H9 (cell line): ENCODE data around the gene CASP8AP2. TPM values are rescaled to one million over a fixed set of nuclear protein-coding genes. Genes with fewer than 3 reads are reported as not detected.

ENCODE experiments used
- DNase-seq: peaks from one replicate; pipeline ENCODE4 v3.0.0-alpha.2; 2017
- H2AFZ ChIP-seq: one replicate; pipeline ENCODE4 v1.6.1; 2013; ENCODE audit warnings: mild to moderate bottlenecking, low read length, control low read depth, moderate library complexity
- H2AK5ac ChIP-seq: 2 replicates; pipeline ENCODE4 v1.6.1; 2013; ENCODE audit warnings: low read length, control low read depth, mixed read lengths; ENCODE audit not compliant: insufficient read length
- H2BK120ac ChIP-seq: one replicate; pipeline ENCODE4 v1.6.1; 2013; ENCODE audit warnings: low read depth, mild to moderate bottlenecking, low read length, control low read depth, inconsistent platforms; ENCODE audit not compliant: poor library complexity, severe bottlenecking
- H2BK12ac ChIP-seq: 2 replicates; pipeline ENCODE4 v1.6.1; 2013; ENCODE audit warnings: low read length, control low read depth, mixed read lengths, low read depth; ENCODE audit not compliant: insufficient read length
- H2BK15ac ChIP-seq: 2 replicates; pipeline ENCODE4 v1.6.1; 2013; ENCODE audit warnings: low read depth, low read length, control low read depth
- H2BK20ac ChIP-seq: one replicate; pipeline ENCODE4 v1.6.1; 2013; ENCODE audit warnings: low read depth, mild to moderate bottlenecking, low read length, control low read depth, inconsistent platforms; ENCODE audit not compliant: poor library complexity, severe bottlenecking
- H2BK5ac ChIP-seq: 2 replicates; pipeline ENCODE4 v1.6.1; 2013; ENCODE audit warnings: low read length, control low read depth, mixed read lengths; ENCODE audit not compliant: insufficient read length
- H3K14ac ChIP-seq: 2 replicates; pipeline ENCODE4 v1.6.1; 2013; ENCODE audit warnings: low read length, control low read depth; ENCODE audit not compliant: insufficient read depth
- H3K18ac ChIP-seq: 2 replicates; pipeline ENCODE4 v1.6.1; 2013; ENCODE audit warnings: low read depth, mild to moderate bottlenecking, mixed read lengths, low read length, control low read depth; ENCODE audit not compliant: insufficient read length
- H3K23ac ChIP-seq: 2 replicates; pipeline ENCODE4 v1.6.1; 2013; ENCODE audit warnings: low read length, control low read depth, mixed read lengths, low read depth; ENCODE audit not compliant: insufficient read length
- H3K23me2 ChIP-seq: 2 replicates; pipeline ENCODE4 v1.6.1; 2013; ENCODE audit warnings: low read depth, mild to moderate bottlenecking, mixed read lengths, low read length, control low read depth; ENCODE audit not compliant: insufficient read length, poor library complexity, severe bottlenecking
- H3K27ac ChIP-seq: 2 replicates; pipeline ENCODE4 v1.5.1; 2013; ENCODE audit warnings: low read length, control low read depth, mixed read lengths, low read depth; ENCODE audit not compliant: insufficient read length
- H3K27me3 ChIP-seq: 2 replicates; pipeline ENCODE4 v1.6.1; 2013; ENCODE audit warnings: low read length, control low read depth, inconsistent platforms; ENCODE audit not compliant: insufficient read depth
- H3K4ac ChIP-seq: 2 replicates; pipeline ENCODE4 v1.6.1; 2013; ENCODE audit warnings: low read depth, mild to moderate bottlenecking, control low read depth, inconsistent platforms, low read length, moderate library complexity
- H3K4me1 ChIP-seq: 2 replicates; pipeline ENCODE4 v1.6.1; 2013; ENCODE audit warnings: low read length, control low read depth, inconsistent platforms; ENCODE audit not compliant: insufficient read depth
- H3K4me2 ChIP-seq: 2 replicates; pipeline ENCODE4 v1.6.1; 2013; ENCODE audit warnings: low read length, control low read depth, mixed read lengths; ENCODE audit not compliant: insufficient read length, insufficient read depth
- H3K56ac ChIP-seq: 2 replicates; pipeline ENCODE4 v1.6.1; 2013; ENCODE audit warnings: low read depth, mild to moderate bottlenecking, mixed read lengths, low read length, control low read depth; ENCODE audit not compliant: insufficient read length
- H3K79me1 ChIP-seq: 2 replicates; pipeline ENCODE4 v1.6.1; 2013; ENCODE audit warnings: low read depth, mild to moderate bottlenecking, moderate library complexity, low read length, control low read depth, inconsistent platforms; ENCODE audit not compliant: insufficient read depth, poor library complexity, severe bottlenecking
- H3K79me2 ChIP-seq: 2 replicates; pipeline ENCODE4 v1.6.1; 2013; ENCODE audit warnings: low read length, control low read depth, inconsistent platforms; ENCODE audit not compliant: insufficient read depth
- H3K9ac ChIP-seq: 2 replicates; pipeline ENCODE4 v1.6.1; 2013; ENCODE audit warnings: low read length, control low read depth, mixed read lengths; ENCODE audit not compliant: insufficient read length; ENCODE audit errors: extremely low read depth
- H3K9me3 ChIP-seq: one replicate; pipeline ENCODE4 v1.6.1; 2013; ENCODE audit warnings: low read depth, low read length, inconsistent platforms; ENCODE audit not compliant: control insufficient read depth
- H3T11ph ChIP-seq: one replicate; pipeline ENCODE4 v1.6.1; 2013; ENCODE audit warnings: mild to moderate bottlenecking, low read length, control low read depth, inconsistent platforms
- H4K20me1 ChIP-seq: one replicate; pipeline ENCODE4 v1.6.1; 2013; ENCODE audit not compliant: control insufficient read depth, insufficient read length, insufficient read depth
- H4K5ac ChIP-seq: 2 replicates; pipeline ENCODE4 v1.6.1; 2013; ENCODE audit warnings: low read depth, mild to moderate bottlenecking, mixed read lengths, low read length, control low read depth; ENCODE audit not compliant: insufficient read length
- H4K8ac ChIP-seq: replicated peaks from 2 replicates; pipeline ENCODE4 v1.6.1; 2013; ENCODE audit warnings: low read length, control low read depth, mixed read lengths, low read depth; ENCODE audit not compliant: insufficient read length
- H4K91ac ChIP-seq: 2 replicates; pipeline ENCODE4 v1.6.1; 2013; ENCODE audit warnings: low read depth, mild to moderate bottlenecking, moderate library complexity, mixed read lengths, low read length, control low read depth; ENCODE audit not compliant: insufficient read length
- H3K27ac Mint-ChIP-seq, 3 experiments: 2 replicates in 2 of 3; 3 replicates in 1 of 3; pipeline ENCODE4 v1.8.0; 2020 to 2021; ENCODE audit warnings: mixed read lengths in 3 of 3, mild to moderate bottlenecking in 1 of 3, moderate library complexity in 1 of 3
- H3K27me3 Mint-ChIP-seq: 2 replicates; pipeline ENCODE4 v1.8.0; 2021; ENCODE audit warnings: low read depth, mild to moderate bottlenecking, moderate library complexity, mixed read lengths
- H3K36me3 Mint-ChIP-seq, 3 experiments: 2 replicates in 2 of 3; 3 replicates in 1 of 3; pipeline ENCODE4 v1.8.0; 2020 to 2021; ENCODE audit warnings: low read depth in 3 of 3, mixed read lengths in 3 of 3; ENCODE audit not compliant: insufficient read depth in 1 of 3
- H3K4me1 Mint-ChIP-seq, 2 experiments: 2 replicates each; pipeline ENCODE4 v1.8.0; 2020; ENCODE audit warnings: mixed read lengths in 2 of 2
- H3K4me3 Mint-ChIP-seq, 2 experiments: 2 replicates in 1 of 2; 3 replicates in 1 of 2; pipeline ENCODE4 v1.8.0; 2020 to 2021; ENCODE audit warnings: mild to moderate bottlenecking in 2 of 2, mixed read lengths in 2 of 2, moderate library complexity in 1 of 2
- H3K9me3 Mint-ChIP-seq, 2 experiments: 2 replicates in 1 of 2; 3 replicates in 1 of 2; pipeline ENCODE4 v1.8.0; 2020; ENCODE audit warnings: mild to moderate bottlenecking in 2 of 2, mixed read lengths in 2 of 2, moderate library complexity in 1 of 2
- CTCF ChIP-seq: fragments of 200-600 bp; sonication (generic); conservative IDR thresholded peaks from 3 replicates; pipeline ENCODE4 v1.8.0; 2021; ENCODE audit warnings: antibody characterized with exemption, mild to moderate bottlenecking
- WGBS: extraction: QIAGEN DNeasy Blood & Tissue Kit; methylation state at CpG from one replicate; pipeline ENCODE4 v1.1.7; 2013; ENCODE audit warnings: missing lambda C conversion rate, low lambda C conversion rate, mixed read lengths; ENCODE audit not compliant: insufficient read length; ENCODE audit errors: extremely low coverage; 5-methylcytosine and 5-hydroxymethylcytosine counted together
- total RNA-seq: library from RNA; stranded (reverse); gene quantifications from 2 replicates; pipeline ENCODE4 v1.2.1, GENCODE V29; 2021

The CASP8AP2 gene
- total RNA-seq, 1 experiment from 2014 or later, result 33.6 TPM

GRCh38 chr6:89916136-89916920 lies 86.6 kb downstream of the CASP8AP2 start:
- Histone ChIP-seq H4K8ac (no peak overlapping the region), H3K23ac (no peak overlapping the region)
- no peak overlapping the region for H3K4me3 Mint-ChIP-seq

More at GRCh38 chr6:89916136-89916920, 86.6 kb downstream of the CASP8AP2 start:
- H2AK5ac ChIP-seq, result no peak overlapping the region
- no peak overlapping the region for H3K4me2 ChIP-seq
- H3K56ac ChIP-seq, result no peak overlapping the region
- H4K91ac ChIP-seq, result no peak overlapping the region
- Mint-ChIP-seq H3K27me3 (no peaks in the 10 kb centered on the region), H3K4me1 (peaks cover 5 to 7% of the 10 kb centered on the region in 2 experiments), H3K9me3 (peaks cover 3 to 4% of the 10 kb centered on the region in 2 experiments; a peak in 4 of 5 replicates), H3K27ac (no peak overlapping the region), H3K36me3 (peaks cover 0 to 7% (median 0%) of the 10 kb centered on the region in 3 experiments; a peak in 1 of 7 replicates)
- no peaks in the 10 kb centered on the region for H3K27me3 ChIP-seq
- no peaks in the 10 kb centered on the region for H3K9me3 ChIP-seq
- TF ChIP-seq CTCF, result no peak
- no peak overlapping the region for H3K18ac ChIP-seq
- H4K20me1 ChIP-seq, result no peaks in the 10 kb centered on the region
- no peak overlapping the region for H3T11ph ChIP-seq
- no peak overlapping the region for H2AFZ ChIP-seq
- H2BK20ac ChIP-seq, result no peak overlapping the region
- H3K79me1 ChIP-seq, result no peaks in the 10 kb centered on the region
- no peak for DNase-seq
- H2BK12ac ChIP-seq, result no peak overlapping the region
- H3K27ac ChIP-seq, result no peak overlapping the region
- H3K4ac ChIP-seq, result no peak overlapping the region
- no CpG with 5 or more reads among the region's 3 CpGs for WGBS
- H4K5ac ChIP-seq, result no peak overlapping the region
- no peaks in the 10 kb centered on the region for H3K79me2 ChIP-seq
- H2BK5ac ChIP-seq, result no peak overlapping the region
- H2BK15ac ChIP-seq, result no peak overlapping the region
- H3K23me2 ChIP-seq, result no peaks in the 10 kb centered on the region
- no peak overlapping the region for H3K14ac ChIP-seq
- H3K9ac ChIP-seq, result no peak overlapping the region
- H3K4me1 ChIP-seq, result no peaks in the 10 kb centered on the region
- no peak overlapping the region for H2BK120ac ChIP-seq
